SKM-1 treated with dmso at 0.1 percent for 144 hours (cell line): ENCODE results near the gene SLC25A17.
"Not testable (repeated sequence)": the region's sequence is repeated elsewhere in the genome, so short reads cannot be mapped to it uniquely, and the experiment has no call there.

Experiments
- DNase-seq: peaks from one replicate; lab custom pipeline; 2025; ENCODE audit not compliant: unreplicated experiment; lab: John Stamatoyannopoulos, UW

SLC25A17 gene

DNA sequence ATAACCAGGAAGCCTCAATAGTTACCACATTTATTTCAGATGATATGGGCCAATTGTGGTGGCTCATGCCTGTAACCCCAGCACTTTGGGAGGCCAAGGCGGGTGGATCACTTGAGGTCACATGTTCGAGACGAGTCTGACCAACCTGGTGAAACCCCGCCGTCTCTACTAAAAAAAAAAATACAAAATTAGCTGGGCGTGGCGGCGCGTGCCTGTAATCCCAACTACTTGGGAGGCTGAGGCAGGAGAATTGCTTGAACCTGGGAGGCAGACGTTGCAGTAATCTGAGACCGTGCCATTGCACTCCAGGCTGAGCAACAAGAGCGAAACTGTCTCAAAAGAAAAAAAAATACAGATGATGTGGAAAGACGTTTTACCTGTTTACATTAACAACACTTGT lies 60.3 kb downstream of the SLC25A17 start:
- not testable (repeated sequence) for DNase-seq

DNA sequence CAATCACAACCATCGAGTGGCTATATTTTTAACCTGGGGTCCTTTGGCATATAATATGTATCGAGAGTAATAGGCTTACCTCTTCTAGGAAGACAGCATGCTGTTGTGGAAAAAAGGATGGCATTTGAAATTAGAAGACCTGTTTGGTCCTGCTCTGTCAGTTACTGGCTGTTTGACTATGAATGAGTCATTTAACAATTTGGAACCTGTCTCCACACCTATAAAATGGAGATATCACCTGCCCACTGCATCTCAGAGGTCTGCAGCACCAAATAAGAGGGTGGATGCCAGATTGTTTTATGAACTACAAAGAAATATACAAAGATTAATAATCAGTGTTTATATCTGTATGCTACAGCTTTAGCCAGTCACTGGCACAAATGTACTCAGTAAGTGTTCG lies 60.8 kb downstream of the SLC25A17 start:
- no peak for DNase-seq

DNA sequence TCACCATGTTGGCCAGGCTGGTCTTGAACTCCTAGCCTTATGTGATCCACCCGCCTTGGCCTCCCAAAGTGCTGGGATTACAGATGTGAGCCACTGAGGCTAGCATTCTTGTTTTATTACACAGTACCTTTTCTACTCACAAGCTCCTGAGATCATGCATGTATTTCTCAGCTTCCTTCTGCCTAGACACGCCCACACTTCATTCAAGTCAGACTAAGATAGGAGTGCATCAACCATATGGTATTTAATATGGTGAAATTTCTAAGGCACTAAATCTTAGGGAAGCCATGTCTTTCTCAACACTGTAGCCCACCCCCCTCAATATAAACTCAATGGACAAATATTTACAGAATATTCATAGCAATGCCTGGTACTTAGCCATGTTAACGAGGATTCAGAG lies 62.1 kb downstream of the SLC25A17 start:
- DNase-seq, result no peak

DNA sequence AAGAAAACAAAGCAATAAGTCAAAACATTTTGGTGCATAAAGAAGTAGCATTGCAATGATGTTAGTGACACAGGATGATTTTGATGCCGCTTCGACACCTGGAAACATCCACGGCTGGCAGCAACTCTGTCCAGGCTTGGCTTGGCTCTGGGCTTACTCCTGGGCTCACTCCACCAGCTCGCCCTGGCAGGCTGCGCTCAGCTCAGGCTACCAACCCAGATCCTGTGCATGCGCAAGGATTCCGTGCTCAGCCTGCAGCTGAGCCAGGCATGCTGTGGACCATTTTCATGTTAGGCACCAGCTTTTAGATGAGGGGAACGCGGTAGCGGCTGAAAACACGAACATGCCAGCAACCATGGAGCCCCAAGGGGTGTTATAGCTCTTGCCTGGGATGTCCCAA lies 66.0 kb downstream of the SLC25A17 start:
- no peak for DNase-seq

DNA sequence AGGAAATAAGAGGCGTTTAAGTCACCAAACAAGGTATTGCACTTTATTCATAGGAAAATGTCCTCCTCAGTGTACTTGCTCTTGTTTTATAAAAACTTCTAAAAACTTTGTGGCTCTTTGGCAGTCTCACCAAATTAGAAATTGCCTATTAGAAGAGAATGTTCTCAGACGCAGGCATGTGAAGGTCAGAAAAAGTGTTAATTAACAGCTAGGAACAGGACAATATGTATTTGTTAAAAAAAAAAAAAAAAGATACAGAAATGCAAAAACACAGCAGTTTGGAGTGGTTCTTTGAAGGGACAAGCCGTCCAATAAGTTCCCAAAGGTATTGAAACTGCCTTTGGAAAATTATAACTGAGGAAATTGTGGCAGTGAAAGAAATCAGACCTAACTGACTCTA lies 67.9 kb downstream of the SLC25A17 start:
- no peak for DNase-seq

DNA sequence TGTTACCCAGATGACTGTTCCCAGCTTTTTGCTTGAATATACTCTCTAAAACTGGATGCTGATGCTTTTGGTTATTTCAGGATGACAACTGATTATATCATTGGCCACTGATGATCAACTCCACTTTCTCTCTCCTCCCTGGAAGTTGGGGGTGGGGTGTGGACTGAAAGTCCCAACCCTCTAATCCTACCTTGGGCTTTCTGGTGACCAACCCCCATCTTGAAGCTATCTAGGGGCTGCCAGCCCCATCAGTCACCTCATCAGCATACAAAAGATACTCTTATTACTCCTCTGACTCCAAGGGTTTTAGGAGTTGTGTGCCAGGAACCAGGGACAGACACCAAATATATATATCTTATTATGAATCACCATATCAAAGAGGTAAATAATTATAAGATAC lies 69.3 kb downstream of the SLC25A17 start:
- DNase-seq, result no peak

DNA sequence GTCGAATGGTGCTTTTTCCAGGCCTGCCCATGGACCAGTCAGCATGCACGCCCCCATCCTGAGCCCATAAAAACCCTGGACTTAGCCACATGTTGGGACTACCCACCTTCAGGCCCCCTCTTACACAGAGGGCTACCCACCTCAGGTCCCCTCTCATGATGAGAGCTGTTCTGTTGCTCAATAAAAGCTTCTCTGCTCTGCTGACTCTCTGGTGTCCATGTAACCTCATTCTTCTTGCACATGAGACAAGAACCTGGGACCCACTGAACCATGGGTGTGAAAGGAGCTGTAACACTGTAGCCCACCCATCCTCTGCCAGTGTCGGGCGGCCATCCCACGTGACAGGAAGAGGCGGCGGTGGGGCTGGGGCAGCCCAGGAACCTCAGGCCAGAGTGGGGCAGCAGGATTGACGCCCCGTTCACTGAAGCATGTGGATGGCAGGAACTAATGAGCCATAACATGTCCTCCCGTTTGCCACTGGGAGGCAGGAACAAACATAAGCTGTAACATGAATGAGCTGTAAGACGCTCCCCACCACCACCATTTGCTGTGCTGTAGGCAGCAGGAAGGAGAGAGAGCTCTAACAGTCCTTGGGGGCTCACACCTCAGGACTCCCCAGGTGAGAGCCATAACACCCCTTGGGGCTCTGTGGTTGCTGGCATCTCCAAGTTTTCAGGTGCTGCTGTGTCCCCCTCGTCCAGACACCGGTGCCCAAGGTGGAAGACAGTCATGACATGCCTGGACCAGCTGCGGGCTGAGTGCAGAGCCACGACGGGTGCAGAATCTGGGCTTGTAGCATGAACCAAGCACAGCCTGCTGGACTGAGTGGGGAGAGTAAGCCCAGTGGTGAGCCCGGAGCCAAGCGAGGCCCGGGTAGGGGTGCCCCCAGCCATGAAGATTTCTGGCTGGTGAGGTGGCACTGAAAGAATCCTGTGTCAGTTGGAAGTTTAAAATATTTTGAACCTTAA lies 70.5 kb downstream of the SLC25A17 start:
- no peak for DNase-seq

DNA sequence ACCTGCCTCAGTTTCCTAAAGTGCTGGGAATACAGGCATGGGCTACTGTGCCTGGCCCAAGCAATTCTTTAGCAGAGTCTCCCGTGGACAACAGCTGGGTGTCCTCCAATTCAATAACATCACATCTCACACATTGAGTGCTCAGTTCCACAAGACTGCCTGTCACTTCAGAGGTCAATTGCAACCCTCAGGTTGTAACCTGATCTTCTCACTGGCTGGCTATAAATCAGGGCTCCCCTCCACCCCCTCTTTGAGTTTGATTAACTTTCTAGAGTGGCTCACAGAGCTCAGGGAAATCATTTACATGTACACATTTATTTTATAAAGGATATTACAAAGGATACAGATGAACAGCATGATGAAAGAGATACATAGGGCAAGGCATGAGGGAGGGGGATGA lies 71.8 kb downstream of the SLC25A17 start:
- no peak for DNase-seq

DNA sequence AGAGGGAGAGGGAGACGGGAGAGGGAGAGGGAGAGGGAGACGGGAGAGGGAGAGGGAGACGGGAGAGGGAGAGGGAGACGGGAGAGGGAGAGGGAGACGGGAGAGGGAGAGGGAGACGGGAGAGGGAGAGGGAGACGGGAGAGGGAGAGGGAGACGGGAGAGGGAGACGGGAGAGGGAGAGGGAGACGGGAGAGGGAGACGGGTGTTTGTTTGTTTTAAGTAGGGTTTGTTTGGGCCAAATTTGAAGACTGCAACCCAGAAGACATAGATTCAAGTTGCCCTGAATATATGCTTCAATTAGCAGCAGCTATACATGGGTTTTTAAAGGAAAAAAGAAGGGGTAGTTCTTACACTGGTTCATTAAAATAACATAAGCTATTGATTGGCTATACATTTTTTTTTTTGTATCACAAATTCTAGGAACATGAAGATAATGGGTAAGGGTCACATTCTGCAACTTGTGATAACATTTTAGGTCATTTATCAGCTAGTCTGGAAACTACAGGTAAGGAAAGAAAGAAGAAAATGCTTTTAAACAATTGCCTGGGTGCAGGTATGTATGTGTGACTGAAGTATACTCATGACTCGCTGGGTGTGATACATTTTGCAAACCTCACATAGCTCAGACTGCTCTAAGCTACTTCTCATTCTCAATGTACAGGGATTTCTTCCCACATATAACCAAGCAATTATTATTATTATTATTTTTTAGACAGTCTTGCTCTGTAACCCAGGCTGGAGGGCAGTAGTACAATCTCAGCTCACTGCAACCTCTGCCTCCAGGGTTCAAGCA lies 72.5 kb downstream of the SLC25A17 start:
- no peak for DNase-seq

DNA sequence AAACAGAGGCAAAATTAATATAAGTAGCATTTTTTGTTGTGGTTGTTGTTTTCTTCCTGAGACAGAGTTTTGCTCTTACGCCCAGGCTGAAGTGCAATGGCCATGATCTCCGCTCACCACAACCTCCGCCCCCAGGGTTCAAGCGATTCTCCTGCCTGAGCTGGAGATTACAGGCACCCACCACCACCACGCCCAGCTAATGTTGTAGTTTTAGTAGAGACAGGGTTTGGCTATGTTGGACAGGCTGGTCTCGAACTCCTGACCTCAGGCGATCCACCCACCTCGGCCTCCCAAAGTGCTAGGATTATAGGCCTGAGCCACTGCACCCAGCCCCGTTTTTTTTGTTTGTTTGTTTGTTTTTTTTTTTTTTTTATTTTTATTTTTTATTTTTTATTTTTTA lies 75.4 kb downstream of the SLC25A17 start:
- DNase-seq, result no peak

DNA sequence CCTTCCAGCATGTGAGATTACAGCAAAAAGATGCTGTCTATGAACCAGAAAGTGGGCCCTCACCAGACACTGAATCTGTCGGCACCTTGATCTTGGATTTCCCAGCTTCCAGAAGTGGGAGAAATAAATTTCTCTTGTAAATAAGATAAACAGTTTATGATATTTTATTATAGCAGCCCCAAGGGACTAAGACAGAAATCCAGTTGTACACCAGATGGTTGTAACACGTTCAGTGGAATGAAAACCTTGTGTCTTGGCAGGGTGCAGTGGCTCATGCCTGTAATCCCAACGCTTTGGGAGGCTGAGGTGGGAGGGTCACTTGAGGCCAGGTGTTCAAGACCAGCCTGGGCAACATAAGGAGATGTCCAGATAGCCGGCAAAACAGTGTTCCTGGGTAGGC lies 78.0 kb downstream of the SLC25A17 start:
- no peak for DNase-seq

DNA sequence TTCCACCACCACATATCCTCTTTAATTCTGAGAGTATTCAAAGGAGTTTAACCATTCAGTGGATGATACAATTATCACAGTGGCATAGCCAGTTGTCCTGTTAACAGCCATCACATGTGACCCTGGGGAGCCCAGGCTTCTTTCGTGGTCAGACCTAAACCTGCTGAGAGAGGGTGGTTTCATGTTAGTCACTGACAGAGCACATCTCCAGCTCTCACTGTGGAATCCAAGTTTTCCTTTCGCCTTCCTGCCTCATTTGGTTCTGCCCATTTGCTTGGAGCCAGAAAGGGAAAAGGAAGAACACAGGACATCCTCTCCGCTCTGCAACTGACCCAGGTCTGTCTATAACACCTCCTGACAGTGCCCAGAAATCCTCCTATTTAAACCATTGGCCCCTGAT lies 79.4 kb downstream of the SLC25A17 start:
- no peak for DNase-seq

DNA sequence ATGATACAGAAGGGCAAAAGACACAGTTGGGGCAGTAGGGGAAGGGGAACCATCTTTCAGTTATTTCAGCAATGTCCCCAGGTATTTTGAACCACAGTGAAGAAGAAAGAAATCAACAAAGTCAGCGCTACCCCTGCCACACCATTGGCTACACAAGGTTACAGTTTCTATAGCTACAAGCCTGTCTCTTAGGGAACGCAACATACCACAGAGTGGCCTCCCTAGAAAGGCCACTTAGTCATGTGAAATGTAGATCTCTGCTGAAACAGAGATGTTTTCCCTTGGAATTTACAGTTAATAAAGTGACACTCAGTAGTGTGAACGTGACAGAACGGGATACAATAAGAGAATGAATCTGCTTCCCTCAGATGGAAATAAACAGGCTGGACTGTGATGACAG lies 85.2 kb downstream of the SLC25A17 start:
- no peak for DNase-seq

DNA sequence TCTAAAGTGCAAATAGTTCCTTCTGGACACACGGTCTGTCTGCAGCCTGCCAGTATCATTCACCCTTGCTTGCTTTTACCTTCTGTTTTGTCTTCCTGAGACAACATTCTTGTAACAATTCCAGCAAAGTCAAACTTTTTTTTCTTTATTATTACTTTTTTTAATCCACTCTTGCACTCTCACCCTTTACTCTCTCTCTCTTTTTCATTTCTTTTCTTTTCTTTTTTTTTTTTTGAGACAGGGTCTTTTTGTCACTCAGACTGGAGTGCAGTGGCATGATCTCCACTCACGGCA lies 86.2 kb downstream of the SLC25A17 start:
- DNase-seq, result no peak

DNA sequence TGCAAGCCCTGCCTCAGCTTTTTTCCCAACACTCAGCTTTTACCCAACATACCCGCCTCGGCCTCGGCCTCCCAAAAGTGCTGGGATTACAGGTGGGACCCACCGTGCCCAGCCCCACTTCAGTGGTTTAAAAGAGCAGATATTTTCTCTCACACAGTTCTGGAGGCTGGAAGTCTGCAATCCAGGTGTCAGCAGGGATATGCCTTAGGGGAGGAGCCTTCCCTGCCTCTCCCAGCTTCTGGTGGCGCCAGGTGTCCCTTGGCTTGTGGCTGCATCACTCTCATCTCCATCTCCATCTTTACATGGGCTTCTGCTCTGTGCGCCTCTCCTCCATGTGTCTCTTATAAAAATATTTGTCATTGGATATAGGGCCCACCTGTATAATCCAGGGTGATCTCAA lies 89.9 kb downstream of the SLC25A17 start:
- DNase-seq, result no peak

DNA sequence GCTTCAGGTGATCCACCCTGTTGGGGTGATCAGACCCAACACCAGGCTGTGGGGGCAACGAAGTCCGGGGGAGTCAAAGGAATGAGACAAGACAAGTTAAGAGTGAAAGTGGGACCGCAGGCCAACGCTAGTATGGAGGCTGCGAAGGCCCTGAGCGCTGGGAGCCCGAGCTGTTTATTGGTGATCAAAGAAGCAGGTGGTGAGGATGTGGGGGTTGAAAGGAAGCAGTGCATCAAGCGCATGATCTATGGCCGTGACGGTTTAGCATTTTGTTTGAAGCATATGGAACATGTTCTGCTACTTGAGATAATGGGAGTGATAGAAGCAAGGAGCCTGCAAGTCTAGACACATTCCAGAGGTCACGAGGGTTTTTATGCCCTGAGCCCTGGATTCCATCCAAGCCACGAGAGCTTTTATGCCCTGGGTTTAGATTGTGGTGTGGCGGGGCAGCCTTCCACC lies 90.4 kb downstream of the SLC25A17 start:
- no peak for DNase-seq

DNA sequence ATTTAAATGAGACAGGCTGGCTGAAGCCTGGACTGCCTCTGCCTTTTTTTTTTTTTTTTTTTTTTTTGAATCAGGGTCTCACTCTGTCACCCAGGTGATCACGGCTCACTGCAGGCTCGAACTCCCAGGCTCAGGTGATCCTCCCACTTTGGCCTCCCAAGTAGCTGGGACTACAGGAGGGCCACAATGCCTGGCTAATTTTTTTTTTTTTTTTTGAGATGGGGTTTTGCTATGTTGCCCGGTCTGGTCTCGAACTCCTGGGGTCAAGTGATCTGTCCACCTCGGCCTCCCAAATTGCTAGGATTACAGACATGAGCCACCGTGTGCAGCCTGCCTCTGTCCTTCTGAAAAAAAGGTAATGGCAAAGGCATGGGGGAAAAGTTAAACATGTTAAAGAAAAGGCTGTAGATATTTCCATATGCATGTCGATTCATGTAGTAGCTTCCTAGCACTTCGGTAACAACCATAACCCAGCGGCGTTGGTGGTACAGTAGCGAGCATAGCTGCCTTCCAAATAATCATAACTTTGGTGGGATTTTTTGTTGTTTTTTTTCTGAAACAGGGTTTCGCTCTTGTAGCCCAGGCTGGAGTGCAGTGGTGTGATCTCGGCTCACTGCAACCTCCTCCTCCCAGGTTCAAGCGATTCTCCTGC lies 91.1 kb downstream of the SLC25A17 start:
- no peak for DNase-seq

DNA sequence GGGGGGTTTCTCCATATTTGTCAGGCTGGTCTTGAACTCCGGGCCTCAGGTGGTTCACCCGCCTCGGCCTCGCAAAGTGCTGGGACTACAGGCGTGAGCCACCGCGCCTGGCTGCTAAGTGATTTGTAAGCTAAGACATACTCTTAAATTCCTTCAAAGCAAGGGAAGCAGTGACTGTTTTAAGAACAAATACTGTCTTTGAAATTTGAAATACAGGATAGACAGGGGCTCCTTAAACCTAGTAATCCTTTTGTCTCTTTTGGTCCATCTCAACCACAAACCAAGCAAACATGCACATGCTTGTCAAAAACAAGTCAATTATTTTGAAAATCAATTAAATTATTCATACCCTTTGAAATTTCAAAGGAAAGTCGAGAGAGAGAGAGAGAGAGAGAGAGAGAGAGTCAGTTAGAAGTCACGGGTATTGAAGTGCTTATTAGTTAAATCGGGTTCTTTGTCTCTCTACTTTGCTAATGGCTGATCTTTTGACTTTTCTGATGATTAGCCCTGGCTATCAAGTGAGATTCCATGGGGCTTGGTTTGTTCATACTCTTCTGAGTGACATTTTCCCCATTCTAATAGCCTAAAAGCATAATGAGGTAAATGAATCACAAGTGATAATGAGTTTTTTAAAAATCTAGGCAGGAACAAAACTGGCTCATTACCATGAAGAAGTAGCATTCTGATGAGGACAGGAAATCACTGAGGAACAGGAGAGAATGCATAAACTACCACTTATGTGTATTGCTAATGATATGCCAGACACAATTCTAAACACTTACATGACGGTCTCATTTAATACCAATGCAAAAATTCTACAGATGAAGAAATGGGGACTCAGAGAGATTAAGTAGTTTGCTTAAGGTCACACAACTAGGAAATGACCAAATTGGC lies 91.8 kb downstream of the SLC25A17 start:
- DNase-seq, result no peak

DNA sequence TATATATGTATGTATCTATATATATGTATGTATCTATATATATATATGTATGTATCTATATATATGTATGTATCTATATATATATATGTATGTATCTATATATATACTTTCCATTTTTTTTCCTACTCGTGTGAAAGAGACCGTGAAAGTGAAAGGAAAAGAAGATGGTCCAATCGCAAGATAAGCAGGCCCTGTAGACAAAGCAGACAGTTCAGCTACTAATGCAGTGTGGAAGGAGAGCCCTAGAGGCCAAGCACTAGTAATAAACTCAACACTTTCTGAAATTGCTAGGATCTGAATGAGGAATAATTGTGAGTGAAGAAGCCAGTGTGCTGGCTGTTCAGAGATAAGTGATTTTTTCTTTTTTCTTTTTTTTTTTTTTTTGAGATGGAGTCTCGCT lies 92.6 kb downstream of the SLC25A17 start:
- no peak for DNase-seq

DNA sequence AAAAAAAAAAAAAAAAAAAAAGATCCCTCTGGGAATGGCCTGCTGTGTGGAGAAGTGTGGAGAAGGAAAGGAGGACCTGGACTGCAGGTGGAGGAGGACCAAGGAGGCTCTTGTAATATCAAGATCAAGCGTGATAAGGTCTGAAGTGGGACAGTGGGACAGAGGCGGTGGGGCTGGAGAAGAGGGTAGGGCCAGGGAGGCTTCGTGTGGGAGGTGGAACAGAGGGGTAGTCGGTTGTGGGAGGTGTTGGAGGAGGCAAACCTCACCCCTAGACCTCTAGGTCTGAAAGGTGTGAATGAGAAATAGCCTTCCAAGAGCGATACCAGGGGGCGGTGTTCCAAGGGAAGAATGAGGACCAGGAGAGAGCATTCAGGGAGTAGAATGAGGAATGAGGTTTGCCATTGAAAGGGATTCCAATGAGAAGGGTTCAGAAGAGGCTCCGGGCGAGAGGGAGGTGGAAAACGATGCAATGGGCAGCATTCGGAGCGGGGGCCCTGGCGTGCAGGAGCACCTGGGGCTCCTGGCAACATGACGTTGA lies 95.7 kb downstream of the SLC25A17 start:
- DNase-seq, result no peak

DNA sequence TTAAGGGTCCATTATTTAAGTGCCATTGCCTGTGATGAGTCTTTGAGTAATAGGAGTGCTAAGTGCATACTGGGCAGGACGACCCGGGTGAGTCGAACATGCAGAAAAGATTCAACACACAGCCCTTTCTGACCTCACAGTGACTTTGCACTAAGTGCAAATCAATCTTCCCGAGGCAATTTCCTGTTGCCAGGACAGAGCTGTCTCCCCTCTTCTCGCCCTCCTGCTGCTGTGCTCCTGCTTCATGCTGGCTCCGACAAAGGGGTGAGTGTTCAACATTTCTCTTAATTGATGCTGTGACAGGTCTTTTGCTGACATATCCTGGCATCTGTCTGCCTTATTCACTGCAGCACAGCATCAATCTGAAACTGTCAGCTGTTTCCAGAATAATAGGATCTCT lies 97.9 kb downstream of the SLC25A17 start:
- no peak for DNase-seq
